ENCODE results near the gene HORMAD2. TPM values are rescaled to one million over a fixed set of nuclear protein-coding genes. Genes with fewer than 3 reads are reported as not detected.

The HORMAD2 gene
- total RNA-seq, 1 donor from 2014 or later = not detected

- Histone ChIP-seq H3K27me3 (no peaks in the 10 kb centered on the region), H3K9me3 (no peaks in the 10 kb centered on the region), H3K27ac (no peak overlapping the region), H3K36me3 (no peaks in the 10 kb centered on the region), H3K4me1 (peaks cover 14 to 17% of the 10 kb centered on the region in 2 donors), H3K4me3 (no peak overlapping the region)
- intact Hi-C loops (cut with DNase I) = no loop called here
- TF ChIP-seq CTCF (IDR thresholded peaks at IDR 0.05) = no peak
- DNase-seq (ENCODE audit: low spot score in 2 of 2) = no peak
These were observed 112.2 kb downstream of the HORMAD2 start for GRCh38 chr22:30192427-30192826.

- no peaks in the 10 kb centered on the region for H3K27me3 ChIP-seq
- no peak for TF ChIP-seq CTCF (IDR thresholded peaks at IDR 0.05)
These were observed 112.9 kb downstream of the HORMAD2 start for GRCh38 chr22:30193031-30193775.

GRCh38 chr22:30195245-30196140, 115.2 kb downstream of the HORMAD2 start:
- no peaks in the 10 kb centered on the region for H3K36me3 ChIP-seq
- no peak for DNase-seq (ENCODE audit: low spot score in 2 of 2)
- H3K9me3 ChIP-seq = no peaks in the 10 kb centered on the region
- peaks cover 14 to 17% of the 10 kb centered on the region in 2 donors for H3K4me1 ChIP-seq
- intact Hi-C loops (cut with DNase I) = no loop called here
- no peak for TF ChIP-seq CTCF (IDR thresholded peaks at IDR 0.05)
- peak overlapping the region in 1 of 2 donors; percentile 47 for H3K4me3 ChIP-seq
- H3K27ac ChIP-seq = peak overlapping the region; percentile 75 to 85
- no peaks in the 10 kb centered on the region for H3K27me3 ChIP-seq

More at GRCh38 chr22:30193031-30193775, 112.9 kb downstream of the HORMAD2 start:
- DNase-seq (ENCODE audit: low spot score in 2 of 2) = no peak
- Histone ChIP-seq H3K36me3 (no peaks in the 10 kb centered on the region), H3K9me3 (no peaks in the 10 kb centered on the region), H3K27ac (no peak overlapping the region), H3K4me3 (no peak overlapping the region), H3K4me1 (peaks cover 14 to 17% of the 10 kb centered on the region in 2 donors)
- intact Hi-C loops (cut with DNase I) = no loop called here

- no peaks in the 10 kb centered on the region for H3K36me3 ChIP-seq
- H3K27me3 ChIP-seq = no peaks in the 10 kb centered on the region
- H3K27ac ChIP-seq = peak overlapping the region; percentile 75 to 85
- H3K4me3 ChIP-seq = peak overlapping the region in 1 of 2 donors; percentile 47
- DNase-seq (ENCODE audit: low spot score in 2 of 2) = peak; percentile 62 to 91
- intact Hi-C loops (cut with DNase I) = no loop called here
- TF ChIP-seq CTCF (IDR thresholded peaks at IDR 0.05) = no peak
- peaks cover 14 to 17% of the 10 kb centered on the region in 2 donors for H3K4me1 ChIP-seq
- no peaks in the 10 kb centered on the region for H3K9me3 ChIP-seq
These were observed 116.0 kb downstream of the HORMAD2 start for GRCh38 chr22:30196141-30196879.

- peak overlapping the region in 1 of 2 donors; percentile 47 for H3K4me3 ChIP-seq
- intact Hi-C loops (cut with DNase I) = no loop called here
- H3K27me3 ChIP-seq = no peaks in the 10 kb centered on the region
- no peak for TF ChIP-seq CTCF (IDR thresholded peaks at IDR 0.05)
- H3K9me3 ChIP-seq = no peaks in the 10 kb centered on the region
- DNase-seq (ENCODE audit: low spot score in 2 of 2) = no peak
- H3K36me3 ChIP-seq = no peaks in the 10 kb centered on the region
- peaks cover 14 to 17% of the 10 kb centered on the region in 2 donors for H3K4me1 ChIP-seq
- H3K27ac ChIP-seq = peak overlapping the region; percentile 75 to 85
These were observed 116.6 kb downstream of the HORMAD2 start for GRCh38 chr22:30196880-30197336.
